Measurements from ENCODE around the gene PRUNE1. TPM values are rescaled to one million over a fixed set of nuclear protein-coding genes. Genes with fewer than 3 reads are reported as not detected.

Gene PRUNE1
- polyA plus RNA-seq, 2 of the 4 experiments (the other 2 are of a cell fraction) = 11.9 to 27.5 TPM

GRCh38 chr1:150976879-150977694 lies 31.2 kb upstream of the PRUNE1 start (continued):
- no peak for TF ChIP-seq RAD21 (conservative IDR thresholded peaks at IDR 0.05 in 1 of 2, IDR thresholded peaks at IDR 0.05 in 1 of 2)
- TF ChIP-seq ZFP36 (IDR thresholded peaks at IDR 0.05; ENCODE audit: borderline replicate concordance, partially characterized antibody) = no peak
- no peak for TF ChIP-seq HOXB13 (CRISPR knock-in tag; IDR thresholded peaks at IDR 0.05; ENCODE audit: low read depth)
- TF ChIP-seq FOSL2 (IDR thresholded peaks at IDR 0.05) = peak; percentile 53; the same call in 1 of the 2 replicates
- TF ChIP-seq FOSL2 (CRISPR knock-in tag; IDR thresholded peaks at IDR 0.05) = peak; percentile 91
- no peak for TF ChIP-seq JUNB (IDR thresholded peaks at IDR 0.05)
- TF ChIP-seq KDM5A (IDR thresholded peaks at IDR 0.05) = no peak
- TF ChIP-seq RNF2 (IDR thresholded peaks at IDR 0.05; ENCODE audit: borderline replicate concordance, low read depth) = no peak
- TF ChIP-seq JUN (IDR thresholded peaks at IDR 0.05) = peak in 1 of 2 experiments; percentile 82; a peak in 2 of 5 replicates
- TF ChIP-seq EP300 (IDR thresholded peaks at IDR 0.05) = no peak
- no peak for TF ChIP-seq ESRRA (IDR thresholded peaks at IDR 0.05; ENCODE audit: borderline replicate concordance, low read length)
- TF ChIP-seq MAX (IDR thresholded peaks at IDR 0.05) = peak; percentile 77
- no peak for TF ChIP-seq HOXB5 (CRISPR knock-in tag; IDR thresholded peaks at IDR 0.05)
- TF ChIP-seq HEYL (CRISPR knock-in tag; IDR thresholded peaks at IDR 0.05) = no peak
- TF ChIP-seq POLR2A (IDR thresholded peaks at IDR 0.05; ENCODE audit: low read length) = peak; percentile 62
- peak; percentile 59 for TF ChIP-seq CHD2 (IDR thresholded peaks at IDR 0.05; ENCODE audit: low read length, partially characterized antibody)
- TF ChIP-seq, protein P1, sequence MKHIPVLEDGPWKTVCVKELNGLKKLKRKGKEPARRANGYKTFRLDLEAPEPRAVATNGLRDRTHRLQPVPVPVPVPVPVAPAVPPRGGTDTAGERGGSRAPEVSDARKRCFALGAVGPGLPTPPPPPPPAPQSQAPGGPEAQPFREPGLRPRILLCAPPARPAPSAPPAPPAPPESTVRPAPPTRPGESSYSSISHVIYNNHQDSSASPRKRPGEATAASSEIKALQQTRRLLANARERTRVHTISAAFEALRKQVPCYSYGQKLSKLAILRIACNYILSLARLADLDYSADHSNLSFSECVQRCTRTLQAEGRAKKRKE (CRISPR knock-in tag; IDR thresholded peaks at IDR 0.05; ENCODE audit: low read depth) = no peak

DNA sequence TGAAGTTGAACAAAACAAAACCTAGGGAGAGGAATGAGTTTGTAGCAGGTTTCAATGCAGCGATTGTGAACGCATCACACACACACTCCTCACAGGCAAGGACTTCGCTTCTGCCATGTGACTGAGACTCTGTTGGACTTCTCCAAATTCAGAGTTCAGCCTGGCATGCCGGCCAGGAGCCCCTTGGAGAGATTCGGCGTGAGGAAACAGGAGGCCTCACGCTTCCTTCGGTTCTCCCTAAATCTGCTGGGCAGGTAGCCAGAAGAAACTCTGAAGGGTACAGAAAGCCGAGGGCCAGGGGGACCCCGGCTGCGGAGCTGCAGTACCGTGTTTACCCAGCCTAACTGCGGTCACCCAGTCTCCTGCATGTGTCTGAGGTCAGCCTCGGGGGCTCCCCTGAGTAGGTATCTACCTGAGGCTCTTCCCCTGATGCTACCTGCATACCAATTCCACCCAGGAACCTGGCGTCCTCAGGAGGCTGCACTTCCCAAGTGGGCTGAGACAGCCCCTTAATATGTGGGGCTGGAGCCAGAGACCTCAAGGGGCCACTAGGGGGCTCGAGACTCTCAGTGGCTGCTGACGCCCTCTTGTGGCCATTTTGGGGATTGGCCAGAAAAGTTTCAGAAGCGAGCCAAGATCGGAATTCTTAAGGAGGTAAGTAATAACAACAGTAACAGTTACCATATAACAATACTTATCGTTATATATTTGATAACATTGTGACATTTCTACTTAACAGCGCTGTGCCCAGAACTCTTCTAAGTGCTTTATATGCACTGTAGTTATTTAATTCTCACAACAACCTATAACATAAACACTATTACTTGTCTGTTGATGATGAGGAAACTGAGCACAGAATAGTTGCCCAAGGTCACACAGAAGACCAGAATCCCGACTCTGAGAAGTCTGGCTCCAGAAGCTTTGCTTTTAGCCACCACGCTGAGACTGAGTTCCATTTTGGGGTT lies 28.9 kb upstream of the PRUNE1 start:
- ATAC-seq (peak; percentile 47 to 73), DNase-seq (ENCODE audit: low read depth in 1 of 2, low spot score in 1 of 2) (peak; percentile 89 to 93), FAIRE-seq (peak; percentile 54)
- Histone ChIP-seq H3K9me3 (no peaks in the 10 kb centered on the region), H3K27ac (peak overlapping the region; percentile 68 to 100), H3K4me1 (peaks cover 61% of the 10 kb centered on the region), H3K4me3 (no peak overlapping the region), H3K4me2 (peak overlapping the region; percentile 65)
- TF ChIP-seq TFCP2L1 (CRISPR knock-in tag; IDR thresholded peaks at IDR 0.05) (no peak), MAX (IDR thresholded peaks at IDR 0.05) (peak; percentile 54; the same call in 1 of the 2 replicates), CEBPB (IDR thresholded peaks at IDR 0.05) (0 out of 4 replicates have a peak, but pooled peaks of 1 of the 2 experiments have one; percentile 25), RAD21 (conservative IDR thresholded peaks at IDR 0.05 in 1 of 2, IDR thresholded peaks at IDR 0.05 in 1 of 2) (peak; percentile 87 to 89), SMC3 (IDR thresholded peaks at IDR 0.05) (peak; percentile 96)
- TF ChIP-seq, protein P2, sequence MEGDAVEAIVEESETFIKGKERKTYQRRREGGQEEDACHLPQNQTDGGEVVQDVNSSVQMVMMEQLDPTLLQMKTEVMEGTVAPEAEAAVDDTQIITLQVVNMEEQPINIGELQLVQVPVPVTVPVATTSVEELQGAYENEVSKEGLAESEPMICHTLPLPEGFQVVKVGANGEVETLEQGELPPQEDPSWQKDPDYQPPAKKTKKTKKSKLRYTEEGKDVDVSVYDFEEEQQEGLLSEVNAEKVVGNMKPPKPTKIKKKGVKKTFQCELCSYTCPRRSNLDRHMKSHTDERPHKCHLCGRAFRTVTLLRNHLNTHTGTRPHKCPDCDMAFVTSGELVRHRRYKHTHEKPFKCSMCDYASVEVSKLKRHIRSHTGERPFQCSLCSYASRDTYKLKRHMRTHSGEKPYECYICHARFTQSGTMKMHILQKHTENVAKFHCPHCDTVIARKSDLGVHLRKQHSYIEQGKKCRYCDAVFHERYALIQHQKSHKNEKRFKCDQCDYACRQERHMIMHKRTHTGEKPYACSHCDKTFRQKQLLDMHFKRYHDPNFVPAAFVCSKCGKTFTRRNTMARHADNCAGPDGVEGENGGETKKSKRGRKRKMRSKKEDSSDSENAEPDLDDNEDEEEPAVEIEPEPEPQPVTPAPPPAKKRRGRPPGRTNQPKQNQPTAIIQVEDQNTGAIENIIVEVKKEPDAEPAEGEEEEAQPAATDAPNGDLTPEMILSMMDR (IDR thresholded peaks at IDR 0.05) = peak; percentile 100
- TF ChIP-seq, protein P3, sequence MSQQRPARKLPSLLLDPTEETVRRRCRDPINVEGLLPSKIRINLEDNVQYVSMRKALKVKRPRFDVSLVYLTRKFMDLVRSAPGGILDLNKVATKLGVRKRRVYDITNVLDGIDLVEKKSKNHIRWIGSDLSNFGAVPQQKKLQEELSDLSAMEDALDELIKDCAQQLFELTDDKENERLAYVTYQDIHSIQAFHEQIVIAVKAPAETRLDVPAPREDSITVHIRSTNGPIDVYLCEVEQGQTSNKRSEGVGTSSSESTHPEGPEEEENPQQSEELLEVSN (IDR thresholded peaks at IDR 0.05; ENCODE audit: borderline replicate concordance, low read depth) = no peak
- ChIA-PET POLR2A (no interaction called here), CTCF (interaction anchor here (0.6 to 26.8 kb wide), 24 partner anchors 9 to 723 kb away, joined by 3 to 586 read pairs (median 4); partner anchors contain the start of genes BNIPL and MINDY1)
- WGBS (ENCODE audit: missing lambda C conversion rate) = 36% methylated on average over 22 of the region's 23 CpGs
